GM19238 (cell line): Measurements from ENCODE around the gene AXIN1.
"Not testable (repeated sequence)": the region's sequence is repeated elsewhere in the genome, so short reads cannot be mapped to it uniquely, and the experiment has no call there.

Experiments used
- DNase-seq: peaks from one replicate; pipeline ENCODE4 v3.0.0; 2011; ENCODE audit warnings: low spot score; ENCODE audit not compliant: insufficient read length

The AXIN1 gene

DNA sequence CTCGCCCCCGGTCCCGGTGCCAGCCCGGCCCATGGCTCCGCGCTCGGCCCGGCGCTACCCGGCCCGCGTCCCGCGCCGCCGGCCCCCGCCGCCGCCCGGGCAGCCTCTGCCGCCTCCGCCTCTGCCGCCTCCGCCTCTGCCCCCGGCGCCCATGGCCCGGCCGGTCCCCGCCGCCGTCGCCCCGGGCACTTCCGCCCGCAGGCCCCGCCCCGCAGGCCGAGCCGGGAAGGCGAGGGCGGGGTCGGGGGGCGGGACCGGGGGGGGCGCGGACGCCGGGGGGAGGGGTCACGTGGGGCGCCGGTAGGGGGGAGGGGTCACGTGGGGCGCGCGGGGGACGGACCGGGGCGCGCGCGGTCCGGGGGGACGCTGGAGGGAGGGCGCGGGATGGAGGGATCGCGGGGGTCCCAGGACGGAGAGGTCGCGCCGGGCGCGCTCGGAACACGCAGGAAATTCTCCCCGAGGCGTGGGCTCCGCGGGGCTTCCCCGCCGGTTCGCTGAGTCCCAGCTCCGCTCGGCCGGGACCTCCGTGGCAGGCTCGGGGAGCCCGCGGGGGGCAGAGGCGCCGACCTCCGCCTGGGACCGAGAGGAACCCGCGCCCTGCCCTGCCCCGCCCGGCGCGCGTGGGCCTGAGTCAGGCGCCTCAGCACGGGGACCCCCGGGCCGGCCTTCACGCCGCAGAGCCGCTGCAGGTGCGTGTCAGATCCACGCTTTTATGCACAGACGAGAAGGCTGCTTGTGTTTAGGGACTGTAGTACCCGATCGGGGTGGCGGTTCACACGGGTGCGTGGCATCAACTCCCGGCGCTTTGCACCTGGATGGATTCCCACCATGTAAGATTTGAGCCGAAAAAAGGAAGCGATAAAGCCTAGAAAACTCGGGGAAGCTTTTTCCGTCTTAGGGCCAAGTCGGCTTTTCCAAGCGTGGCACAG lies 29.5 kb upstream of the AXIN1 start, which contains the start of gene PGAP6:
Gene PGAP6 (minus strand): TSS at position 190 of the 929 bp plus-strand sequence. CDS start 157 bp downstream, at position 33.
- peak; percentile 93 for DNase-seq

DNA sequence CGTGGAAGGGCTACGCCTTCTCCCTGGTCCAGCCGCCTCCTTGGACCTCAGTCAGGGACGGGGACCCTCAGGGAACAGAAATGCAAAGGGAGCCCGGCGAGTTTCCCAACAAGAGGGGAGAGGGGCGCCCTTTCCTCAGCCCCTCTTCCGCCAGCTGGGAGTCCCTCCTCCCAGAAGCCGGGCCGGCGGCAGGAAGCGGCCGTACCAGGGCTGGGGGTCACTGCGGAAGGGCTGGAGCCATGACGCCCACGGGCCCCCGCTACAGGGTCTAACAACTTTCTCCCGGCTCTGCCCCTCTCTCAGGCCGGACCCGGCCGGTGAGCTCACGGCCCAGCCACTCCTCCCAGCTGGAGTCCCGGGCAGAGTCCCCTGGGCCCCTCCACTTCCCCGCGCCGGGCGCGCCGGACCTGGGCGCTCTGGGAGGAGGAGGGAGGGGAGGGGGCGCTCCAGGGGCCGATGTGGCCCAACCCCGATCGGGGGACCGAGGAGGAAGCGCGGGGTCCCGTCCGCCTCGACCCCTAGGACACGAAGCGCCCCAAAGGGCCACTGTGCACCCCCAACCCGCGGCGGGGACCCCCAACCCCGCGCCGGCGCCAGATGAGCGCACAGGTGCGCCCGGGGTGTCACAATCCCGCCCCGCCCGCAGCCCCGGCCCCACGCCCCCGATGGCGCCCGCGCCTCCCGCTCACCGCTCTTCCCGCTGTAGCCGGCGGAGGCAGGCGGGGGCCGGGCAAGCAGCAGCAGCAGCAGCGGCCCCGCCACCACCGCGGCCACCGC lies 28.7 kb upstream of the AXIN1 start:
- no peak for DNase-seq

DNA sequence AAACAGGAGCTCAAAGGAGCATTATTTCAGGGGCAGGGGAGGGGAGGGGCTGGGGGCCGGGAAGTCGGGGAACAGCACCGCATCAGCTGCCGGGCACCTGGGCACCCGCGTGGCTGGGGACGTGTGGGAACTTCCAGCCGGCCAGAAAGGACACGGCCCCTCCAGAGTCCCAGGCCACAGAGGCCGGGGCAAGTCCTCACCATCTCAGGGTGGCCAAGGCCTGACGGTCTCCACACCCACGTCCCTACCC lies 28.2 kb upstream of the AXIN1 start:
- no peak for DNase-seq

DNA sequence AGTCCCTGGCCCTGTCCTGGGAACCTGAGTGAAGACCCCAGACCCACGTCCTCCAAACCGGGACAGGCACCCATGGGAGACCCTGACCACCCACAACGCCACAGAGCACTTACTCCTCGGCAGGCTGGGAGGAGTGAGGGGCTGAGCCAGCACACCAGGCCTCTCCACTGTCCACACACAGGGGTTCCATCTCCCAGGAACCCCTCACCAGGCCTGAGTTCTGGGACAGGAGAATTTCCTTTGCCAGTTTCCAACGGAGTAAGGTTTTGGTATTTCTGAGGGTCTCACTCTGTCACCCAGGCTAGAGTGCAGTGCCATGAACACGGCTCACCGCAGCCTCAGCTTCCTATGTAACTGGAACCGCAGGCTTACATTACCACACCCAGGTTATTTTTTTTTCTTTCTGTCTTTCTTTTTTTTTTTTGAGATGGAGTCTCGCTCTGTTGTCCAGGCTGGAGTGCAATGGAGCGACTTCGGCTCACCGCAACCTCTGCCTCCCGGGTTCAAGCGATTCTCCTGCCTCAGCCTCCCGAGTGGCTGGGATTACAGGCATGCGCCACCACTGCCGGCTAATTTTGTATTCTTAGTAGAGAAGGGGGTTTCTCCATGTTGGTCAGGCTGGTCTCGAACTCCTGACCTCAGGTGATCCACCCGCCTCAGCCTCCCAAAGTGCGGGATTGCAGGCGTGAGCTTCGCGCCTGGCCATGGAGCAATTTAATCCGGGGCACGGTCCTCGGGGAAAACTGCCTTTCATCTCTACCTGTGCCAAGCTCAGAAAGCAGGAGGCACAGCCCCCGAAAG lies 27.6 kb upstream of the AXIN1 start:
- no peak for DNase-seq

DNA sequence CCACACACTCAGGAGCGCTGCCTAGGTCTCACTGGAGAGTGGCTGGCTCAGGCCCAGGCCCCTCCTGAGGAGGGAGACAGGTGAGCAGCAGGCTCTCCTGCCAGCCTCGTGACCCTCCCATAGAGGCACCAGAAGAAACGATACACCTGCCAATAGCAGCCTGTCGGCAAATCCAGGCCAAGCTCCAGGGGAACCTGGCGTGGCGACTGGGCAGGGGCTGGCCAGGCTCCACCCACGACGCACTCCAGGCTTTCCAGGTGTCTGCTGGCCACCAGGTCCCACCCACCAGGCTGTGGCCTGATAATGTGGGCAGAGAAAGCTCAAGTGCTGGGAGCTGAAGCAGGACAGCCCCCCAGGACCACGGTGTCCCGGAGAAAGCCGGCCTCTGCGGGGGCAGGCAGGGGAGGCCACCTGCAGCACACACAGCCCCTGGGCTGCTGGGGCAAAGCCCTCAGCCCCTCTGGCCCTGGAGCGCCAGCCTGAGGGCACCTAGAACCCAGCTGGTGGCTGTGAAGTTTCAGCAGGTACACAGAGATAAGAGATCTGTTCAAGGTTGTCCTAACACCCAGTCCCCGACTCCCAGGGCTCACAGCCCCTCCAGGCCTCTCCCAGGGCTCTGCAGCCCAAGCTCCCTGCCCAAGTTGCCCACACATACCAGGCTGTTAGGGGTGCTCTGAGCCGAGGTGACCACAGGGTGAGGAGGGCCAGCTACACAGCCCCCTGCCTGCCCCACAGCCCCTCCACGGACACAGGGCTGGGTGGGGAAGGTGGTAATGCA lies 26.8 kb upstream of the AXIN1 start:
- no peak for DNase-seq

DNA sequence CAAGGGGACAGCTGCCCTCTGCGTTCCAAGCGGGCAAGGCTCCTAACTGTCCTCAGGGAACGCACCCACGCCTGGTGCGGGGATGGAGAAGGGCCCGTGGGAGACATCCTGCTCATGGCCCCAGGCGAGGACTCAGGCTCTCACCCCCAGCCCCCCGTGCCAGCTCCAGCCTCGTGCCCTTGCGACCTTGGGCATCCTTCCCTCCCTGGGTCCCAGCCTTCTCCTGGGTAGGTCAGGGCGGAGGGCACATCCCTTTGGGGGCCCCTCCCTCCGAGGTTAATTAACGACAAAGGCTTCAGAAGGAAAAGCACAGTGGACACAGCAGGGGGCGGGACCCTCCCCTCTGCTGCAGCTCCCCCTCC lies 26.3 kb upstream of the AXIN1 start:
- no peak for DNase-seq

DNA sequence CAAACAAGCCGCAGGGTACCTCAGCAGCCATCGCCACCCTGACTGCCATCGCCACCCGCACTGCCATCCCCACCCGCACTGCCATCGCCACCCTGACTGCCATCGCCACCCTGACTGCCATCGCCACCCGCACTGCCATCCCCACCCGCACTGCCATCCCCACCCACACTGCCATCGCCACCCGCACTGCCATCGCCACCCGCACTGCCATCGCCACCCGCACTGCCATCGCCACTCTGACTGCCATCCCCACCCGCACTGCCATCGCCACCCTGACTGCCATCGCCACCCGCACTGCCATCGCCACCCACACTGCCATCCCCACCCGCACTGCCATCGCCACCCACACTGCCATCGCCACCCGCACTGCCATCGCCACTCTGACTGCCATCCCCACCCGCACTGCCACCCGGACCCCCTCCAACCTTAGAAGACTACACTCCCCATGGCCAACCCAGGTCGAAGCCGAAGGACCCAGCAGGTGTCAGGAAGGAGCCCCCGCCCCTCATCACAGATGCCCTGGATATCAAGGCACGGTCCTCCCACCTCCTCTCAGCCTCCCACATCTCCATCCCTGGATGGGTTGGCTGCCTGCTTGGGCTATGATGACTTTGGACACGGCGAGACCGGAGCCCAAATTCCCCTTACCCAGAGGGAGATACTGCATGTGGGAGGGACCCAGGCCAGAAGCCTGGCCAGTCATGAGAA lies 25.7 kb upstream of the AXIN1 start:
- DNase-seq = not testable (repeated sequence)

DNA sequence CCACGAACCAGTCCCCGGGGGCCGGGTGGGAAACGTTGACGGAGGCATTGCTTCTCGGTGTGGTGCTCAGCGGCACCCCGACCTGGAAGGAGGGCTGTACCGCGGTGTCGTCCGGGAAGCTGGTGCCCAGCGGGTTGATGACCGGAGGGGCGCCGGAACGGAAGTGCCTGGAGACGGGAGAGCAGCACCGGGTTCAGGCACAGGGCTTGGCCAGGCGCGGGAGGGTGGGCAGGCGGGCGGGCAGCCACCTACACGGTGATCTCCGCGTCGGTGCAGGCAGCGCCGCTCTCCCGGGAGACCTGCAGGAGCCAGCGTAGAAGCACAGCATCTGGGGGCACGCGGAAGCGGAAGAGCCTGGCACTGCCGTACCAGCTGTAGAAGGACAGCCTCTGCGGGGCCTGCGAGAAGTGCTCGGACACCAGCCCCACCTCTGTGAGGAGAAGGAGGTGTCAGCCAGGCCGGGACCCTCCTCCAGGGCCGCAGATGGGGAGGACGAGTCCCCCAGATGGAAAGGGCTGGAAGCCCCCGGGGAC lies 25.0 kb upstream of the AXIN1 start:
- no peak for DNase-seq

DNA sequence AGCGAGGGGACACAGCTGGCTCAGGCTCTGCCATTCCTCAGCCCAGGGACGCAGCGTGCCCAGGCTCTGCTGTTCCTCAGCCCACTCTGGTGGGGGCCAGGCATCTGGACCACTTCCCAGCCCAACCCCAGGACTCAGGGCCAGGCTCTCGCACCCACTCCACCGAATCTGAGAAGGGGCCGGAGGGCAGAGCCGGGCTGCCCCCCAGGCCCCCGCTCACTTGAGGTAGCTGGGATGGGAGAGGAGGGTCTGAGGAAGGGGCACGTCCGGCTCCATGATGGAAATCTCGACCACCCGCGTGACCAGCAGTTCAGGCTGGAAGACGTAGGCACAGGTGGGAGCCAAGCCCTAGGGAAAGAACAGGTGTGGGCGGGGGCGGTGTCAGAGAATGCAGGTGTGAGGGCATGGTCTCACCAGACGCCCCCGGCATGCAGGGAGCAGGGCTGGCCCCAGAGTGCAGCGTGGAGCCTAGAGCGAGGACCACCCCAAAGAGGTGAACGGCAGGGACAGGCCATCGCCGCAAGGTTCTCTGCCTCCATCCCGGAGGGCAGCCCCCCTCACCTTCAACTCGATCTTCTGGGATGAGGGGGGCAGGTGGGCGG lies 24.4 kb upstream of the AXIN1 start:
- no peak for DNase-seq

DNA sequence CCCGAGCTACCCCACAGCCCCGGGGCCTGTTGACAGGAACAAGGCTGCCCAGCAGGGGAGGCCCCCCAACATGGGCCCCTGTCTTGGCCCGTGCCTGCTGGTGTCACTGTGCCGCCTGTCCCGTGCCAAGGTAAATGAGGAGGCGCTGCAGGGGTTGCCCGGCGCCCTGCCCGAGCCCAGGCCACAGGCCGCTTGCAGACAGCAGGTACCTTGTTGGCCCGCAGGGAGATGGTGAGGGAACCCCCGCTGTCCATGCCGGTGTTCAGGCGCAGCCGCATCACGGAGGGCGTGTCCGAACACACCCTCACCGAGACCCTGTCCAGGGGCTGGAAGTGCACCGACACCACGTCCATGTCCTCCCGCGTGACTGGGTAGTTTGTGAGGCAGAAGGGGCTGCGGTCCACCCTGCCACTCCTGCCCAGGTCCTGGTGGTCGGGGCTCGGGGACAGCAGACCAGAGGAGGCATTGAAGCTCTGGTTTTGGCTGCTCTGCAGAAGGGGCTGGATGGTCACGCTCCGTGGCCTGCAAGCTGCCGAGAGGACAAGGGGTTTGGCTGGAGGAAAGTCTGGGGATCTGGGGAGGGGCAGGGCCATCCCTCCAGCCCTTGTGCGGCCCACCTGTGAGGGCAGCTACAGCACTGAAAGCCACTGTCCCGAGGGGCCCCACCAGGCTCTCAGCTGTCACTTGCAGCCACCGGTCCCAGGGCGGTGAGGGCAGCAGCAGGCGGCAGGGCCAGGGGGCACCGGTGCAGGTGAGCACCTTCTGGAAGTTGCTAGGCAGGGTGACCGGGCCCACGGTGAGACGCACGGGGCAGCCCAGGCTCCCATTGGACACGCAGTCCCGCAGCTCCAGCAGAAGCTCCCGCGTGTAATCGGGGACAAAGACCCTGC lies 23.6 kb upstream of the AXIN1 start:
- no peak for DNase-seq

DNA sequence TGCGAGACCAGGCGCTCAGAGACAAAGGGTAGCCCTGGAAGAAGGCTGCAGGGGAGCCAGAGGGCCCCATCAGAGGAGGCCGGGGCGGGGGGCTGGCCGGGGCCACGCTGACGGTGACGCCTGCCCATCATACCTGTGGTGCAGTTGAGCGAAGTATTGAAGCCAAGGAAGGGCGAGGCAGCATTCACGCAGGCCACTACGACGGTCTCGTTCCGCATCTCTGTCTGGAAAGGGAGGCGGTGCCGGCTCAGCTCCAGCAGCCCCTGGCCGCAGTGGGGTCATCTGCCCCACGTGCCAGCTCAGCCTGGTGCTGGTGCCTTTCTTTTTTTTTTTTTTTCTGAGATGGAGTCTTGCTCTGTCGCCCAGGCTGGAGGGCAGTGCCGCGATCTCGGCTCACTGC lies 22.7 kb upstream of the AXIN1 start:
- DNase-seq = no peak

DNA sequence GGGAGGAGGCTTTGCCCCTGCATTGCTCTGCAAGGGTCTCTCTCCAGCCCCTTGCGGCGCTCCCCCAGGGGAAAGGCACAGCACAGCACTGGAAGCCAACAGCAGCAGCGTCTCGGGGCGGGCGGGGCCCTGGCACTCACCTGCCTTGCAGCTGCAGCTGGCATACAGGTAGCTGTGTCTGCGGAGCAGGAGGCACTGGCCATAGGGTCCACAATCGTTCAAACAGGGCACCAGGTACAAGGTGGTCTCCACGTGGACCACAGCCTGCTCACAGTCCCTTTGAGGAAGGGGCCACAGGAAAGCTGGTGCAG lies 22.0 kb upstream of the AXIN1 start:
- no peak for DNase-seq

DNA sequence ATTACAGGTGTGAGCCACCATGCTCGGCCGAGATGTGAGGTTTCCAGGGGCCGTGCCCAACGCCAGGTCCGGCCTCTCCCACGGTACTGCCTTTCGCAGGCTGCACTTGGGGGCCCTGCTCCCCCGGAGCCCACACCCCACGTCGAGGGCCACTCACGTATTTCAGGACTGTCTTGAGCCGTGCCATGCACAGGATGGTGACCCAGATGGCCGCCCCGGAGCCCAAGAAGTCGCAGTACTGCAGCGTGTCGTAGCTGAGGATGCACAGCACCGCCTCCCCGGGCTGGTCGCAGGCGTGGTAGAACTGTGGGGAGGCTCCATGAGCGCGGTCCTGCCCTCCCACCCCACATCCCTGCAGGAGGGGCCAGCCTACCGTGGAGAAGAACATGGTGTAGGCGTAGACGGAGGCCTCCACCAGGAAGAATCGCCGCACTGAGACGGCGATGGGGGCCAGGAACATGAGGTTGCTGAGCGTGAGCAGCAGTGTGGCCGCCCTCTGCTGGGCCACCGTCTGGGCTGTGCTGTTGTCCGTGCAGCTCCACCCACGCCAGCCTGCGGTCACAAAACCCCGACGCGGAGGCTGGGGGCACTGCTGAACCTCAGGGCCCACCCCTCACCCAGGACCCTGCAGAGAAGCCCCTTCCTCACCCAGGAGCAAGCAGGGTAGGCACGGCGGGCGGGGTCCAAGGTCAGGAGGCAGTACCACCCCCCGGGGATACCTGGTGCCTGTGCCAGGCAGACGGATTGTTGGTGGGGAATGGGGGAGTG lies 21.5 kb upstream of the AXIN1 start:
- no peak for DNase-seq

DNA sequence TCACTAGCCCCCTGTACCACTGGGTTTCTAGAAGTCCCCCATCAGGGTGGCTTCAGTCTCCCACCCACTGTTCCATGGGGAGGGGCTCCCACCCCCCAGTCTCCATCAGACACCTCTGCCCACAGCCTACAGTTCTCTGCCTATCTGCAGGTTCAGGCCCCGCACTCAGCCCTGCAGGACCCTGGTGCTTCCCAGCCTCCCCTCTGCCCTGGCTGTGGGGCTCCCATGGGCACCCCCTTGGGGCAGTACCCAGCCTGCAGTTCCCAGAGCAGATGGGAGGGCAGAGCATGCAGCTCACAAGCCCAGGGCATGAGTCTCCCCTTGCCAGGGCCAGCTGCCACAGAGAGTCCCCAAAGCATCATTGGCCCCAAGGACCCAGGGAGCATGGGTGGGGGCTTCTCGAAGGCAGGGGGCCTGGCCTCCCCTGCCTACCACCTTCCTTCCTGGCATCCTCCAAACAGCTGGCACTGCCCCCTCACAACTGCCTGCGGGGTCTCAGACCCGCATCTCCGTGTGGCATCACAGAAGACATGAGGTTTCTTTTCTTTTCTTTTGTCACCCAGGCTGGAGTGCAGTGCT lies 20.6 kb upstream of the AXIN1 start:
- no peak for DNase-seq

DNA sequence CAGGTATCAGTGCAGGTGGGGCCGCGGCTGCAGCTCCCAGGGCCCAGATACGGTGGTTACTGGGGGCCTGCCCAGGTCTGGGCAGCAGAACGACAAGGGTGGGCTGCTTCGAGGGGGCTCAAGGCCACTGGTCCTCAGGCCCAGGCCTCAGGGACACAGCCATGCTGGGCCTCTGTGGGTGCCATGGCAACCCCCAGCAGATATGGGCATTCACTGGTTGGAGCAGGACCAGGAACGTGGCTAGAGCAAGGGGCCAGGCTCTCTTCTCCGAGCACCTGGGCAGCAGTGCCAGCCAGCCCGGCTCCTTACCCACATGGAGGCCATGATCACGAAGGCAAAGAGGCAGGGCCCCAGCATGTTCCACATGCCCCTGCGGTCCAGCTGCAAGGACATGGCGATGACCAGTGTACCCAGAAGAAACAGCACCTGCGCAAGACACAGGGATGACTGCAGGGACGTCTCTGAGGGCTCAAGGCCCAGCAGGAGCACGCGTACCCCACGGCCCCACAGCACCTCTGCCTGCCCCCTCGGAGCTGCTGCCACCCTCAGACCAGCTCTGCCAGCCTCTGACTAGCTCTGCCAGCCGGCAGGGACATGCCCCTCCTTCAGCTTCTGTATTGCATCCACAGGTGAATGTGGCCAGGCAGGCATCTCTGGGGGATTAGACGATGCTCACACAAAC lies 19.9 kb upstream of the AXIN1 start:
- no peak for DNase-seq

DNA sequence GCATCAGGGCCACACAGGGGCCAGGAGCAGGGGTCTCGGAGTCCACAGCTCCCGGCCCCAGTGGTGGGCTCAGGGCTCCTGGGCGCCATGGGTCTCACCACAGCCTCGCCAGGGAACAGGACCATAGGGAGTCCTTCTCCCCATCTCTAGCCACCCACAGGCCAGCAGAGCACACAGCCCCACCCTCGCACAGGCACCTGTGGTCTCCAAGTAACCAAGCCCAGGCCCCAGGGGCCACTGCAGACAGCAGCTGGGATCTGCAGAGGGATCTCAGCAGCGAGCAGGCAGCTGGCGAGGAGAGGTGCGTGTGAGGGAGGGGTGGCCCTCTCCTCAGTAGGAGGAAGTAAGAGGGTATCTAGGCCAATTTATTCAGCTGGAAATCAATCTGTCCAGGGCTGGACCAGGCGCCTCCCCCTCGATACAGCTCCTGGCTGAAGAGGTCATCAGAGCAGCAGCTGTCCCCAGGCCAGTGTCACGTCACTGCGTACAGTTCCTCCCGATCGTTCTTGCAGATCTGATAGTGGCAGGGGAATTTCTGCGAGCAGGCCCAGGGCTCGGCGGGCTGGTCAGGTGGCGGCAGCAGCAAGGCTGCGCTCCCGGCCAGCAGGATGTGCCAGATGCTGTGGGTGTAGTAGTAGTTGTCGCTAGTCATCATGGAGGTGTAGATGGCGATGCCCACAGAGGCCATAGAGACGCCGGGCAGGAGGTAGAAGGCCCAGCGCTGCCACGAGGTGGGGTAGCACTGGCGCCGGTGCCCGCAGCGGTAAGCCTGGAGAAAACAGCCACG lies 19.2 kb upstream of the AXIN1 start:
- DNase-seq = no peak
